Gastrocnemius medialis (tissue), 4 donors: Measurements from ENCODE around the gene INTS15.

Source experiments
- POLR2A ChIP-seq, 2 donors: fragments of 450-650 bp; IDR thresholded peaks; one replicate each; pipeline ENCODE4 v1.6.1; 2017; ENCODE audit warnings: antibody characterized with exemption in 2 of 2, mild to moderate bottlenecking in 2 of 2, moderate library complexity in 2 of 2
- TF ChIP-seq, protein P1 (sequence below), 5 experiments: fragments of 450-650 bp in 3 of 5; fragments of 200-600 bp in 2 of 5; sonication (generic) in 2 of 5; IDR thresholded peaks in 4 of 5; conservative IDR thresholded peaks in 1 of 5; 1 replicate in 4 of 5; 2 replicates in 1 of 5; pipeline ENCODE4 v1.5.1; 2016 to 2019; ENCODE audit warnings: antibody characterized with exemption in 5 of 5, mild to moderate bottlenecking in 3 of 5, moderate library complexity in 3 of 5

GRCh38 chr7:6642861-6643640, 53.2 kb downstream of the INTS15 start:
- no peak for TF ChIP-seq POLR2A (IDR thresholded peaks at IDR 0.05)
- TF ChIP-seq, protein P1, sequence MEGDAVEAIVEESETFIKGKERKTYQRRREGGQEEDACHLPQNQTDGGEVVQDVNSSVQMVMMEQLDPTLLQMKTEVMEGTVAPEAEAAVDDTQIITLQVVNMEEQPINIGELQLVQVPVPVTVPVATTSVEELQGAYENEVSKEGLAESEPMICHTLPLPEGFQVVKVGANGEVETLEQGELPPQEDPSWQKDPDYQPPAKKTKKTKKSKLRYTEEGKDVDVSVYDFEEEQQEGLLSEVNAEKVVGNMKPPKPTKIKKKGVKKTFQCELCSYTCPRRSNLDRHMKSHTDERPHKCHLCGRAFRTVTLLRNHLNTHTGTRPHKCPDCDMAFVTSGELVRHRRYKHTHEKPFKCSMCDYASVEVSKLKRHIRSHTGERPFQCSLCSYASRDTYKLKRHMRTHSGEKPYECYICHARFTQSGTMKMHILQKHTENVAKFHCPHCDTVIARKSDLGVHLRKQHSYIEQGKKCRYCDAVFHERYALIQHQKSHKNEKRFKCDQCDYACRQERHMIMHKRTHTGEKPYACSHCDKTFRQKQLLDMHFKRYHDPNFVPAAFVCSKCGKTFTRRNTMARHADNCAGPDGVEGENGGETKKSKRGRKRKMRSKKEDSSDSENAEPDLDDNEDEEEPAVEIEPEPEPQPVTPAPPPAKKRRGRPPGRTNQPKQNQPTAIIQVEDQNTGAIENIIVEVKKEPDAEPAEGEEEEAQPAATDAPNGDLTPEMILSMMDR (IDR thresholded peaks at IDR 0.05 in 4 of 5, conservative IDR thresholded peaks at IDR 0.05 in 1 of 5), result no peak
